Activated CD4-positive, alpha-beta T cell treated with anti-CD3 and anti-CD28 coated beads, Interleukin-2, amount 50 U/mL, for 24 hours (primary cell): ENCODE measurements around the gene CFAP119.

ENCODE experiments used
- DNase-seq, 2 donors: peaks; one replicate each; pipeline ENCODE4 v3.0.0-alpha.2; 2020; ENCODE audit warnings: low read depth in 1 of 2, low spot score in 1 of 2

CFAP119 gene

DNA sequence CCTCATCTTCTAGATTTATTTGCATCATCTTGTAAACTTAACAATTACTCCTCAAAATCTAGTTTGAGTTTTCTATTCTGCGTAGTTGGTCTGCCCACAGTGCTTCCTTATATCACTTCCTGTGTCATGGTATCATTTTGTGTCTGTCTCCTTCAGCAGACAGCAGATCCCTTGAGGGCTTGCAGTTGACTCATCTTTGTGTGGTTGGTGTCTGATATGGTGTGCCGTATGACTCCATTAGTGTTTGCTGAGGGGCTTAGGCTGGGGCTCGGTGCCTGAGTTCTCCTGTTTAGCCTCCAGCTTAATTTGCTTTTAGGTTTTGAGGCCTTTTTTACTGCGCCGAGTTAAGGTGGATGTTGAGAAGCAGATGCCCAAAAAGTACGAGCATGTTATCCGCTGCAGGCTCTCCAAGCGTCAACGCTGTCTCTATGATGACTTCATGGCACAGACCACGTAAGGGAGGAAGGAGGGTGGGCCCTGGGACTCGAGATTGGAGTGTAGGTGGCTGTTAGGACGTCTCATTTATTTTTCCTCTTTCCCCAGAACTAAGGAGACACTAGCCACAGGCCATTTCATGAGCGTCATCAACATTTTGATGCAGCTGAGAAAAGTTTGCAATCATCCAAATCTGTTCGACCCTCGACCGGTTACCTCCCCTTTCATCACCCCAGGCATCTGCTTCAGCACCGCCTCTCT is 46.0 kb downstream of the CFAP119 start:
- peak in 1 of 2 donors; percentile 33 for DNase-seq

DNA sequence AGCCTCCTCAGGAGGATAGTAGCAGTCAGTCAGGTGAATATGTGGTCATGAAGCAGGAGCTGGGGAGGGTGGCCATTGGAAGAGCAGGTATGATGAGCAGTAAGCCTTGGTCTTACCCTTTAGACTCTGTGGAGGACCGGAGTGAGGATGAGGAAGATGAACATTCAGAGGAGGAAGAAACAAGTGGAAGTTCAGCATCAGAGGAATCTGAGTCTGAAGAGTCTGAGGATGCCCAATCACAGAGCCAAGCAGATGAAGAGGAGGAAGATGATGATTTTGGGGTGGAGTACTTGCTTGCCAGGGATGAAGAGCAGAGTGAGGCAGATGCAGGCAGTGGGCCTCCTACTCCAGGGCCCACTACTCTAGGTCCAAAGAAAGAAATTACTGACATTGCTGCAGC is 50.1 kb downstream of the CFAP119 start:
- DNase-seq = no peak

DNA sequence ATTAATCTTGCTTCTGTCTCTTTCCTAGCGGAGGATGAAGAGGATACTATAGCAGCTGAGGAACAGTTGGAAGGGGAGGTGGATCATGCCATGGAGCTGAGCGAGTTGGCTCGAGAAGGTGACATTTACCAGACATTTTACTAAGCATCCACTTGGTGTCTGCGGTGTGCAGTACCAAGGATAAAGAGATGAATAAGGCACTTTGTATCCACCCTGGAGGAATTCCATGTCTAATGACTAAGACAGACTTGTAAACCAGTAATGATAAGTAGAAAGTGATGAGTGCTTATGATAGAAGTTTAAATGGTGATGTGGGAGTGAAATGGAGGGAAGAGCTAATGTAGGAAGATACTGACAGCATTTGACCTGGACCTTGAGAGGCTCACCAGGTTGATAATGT is 50.9 kb downstream of the CFAP119 start:
- DNase-seq = no peak
